Measurements from ENCODE around the gene SFTA2.

The SFTA2 gene

GRCh38 chr6:30888816-30889495 lies 43.0 kb downstream of the SFTA2 start:
- no peak for DNase-seq

GRCh38 chr6:30887901-30888815 lies 43.8 kb downstream of the SFTA2 start:
- DNase-seq, result no peak

GRCh38 chr6:30886897-30887255 lies 45.1 kb downstream of the SFTA2 start:
- DNase-seq, result no peak

- no peak for DNase-seq
These were observed 45.7 kb downstream of the SFTA2 start for GRCh38 chr6:30885999-30886896.

- DNase-seq, result no peak
These were observed 46.4 kb downstream of the SFTA2 start for GRCh38 chr6:30885481-30885998.

GRCh38 chr6:30884521-30885480 lies 47.2 kb downstream of the SFTA2 start:
- peak; percentile 35 for DNase-seq

GRCh38 chr6:30883685-30884520 lies 48.1 kb downstream of the SFTA2 start, which contains the start of gene DDR1:
DDR1 (plus strand) TSS chr6:30884519; CDS start chr6:30888730, 4,211 bp downstream.
- DNase-seq, result peak; percentile 56

GRCh38 chr6:30882759-30883684 lies 48.9 kb downstream of the SFTA2 start:
- DNase-seq, result no peak

- no peak for DNase-seq
These were observed 49.7 kb downstream of the SFTA2 start for GRCh38 chr6:30882204-30882758.

- no peak for DNase-seq
These were observed 50.4 kb downstream of the SFTA2 start for GRCh38 chr6:30881392-30882203.

All from CD4-positive, alpha-beta T cell treated with Interleukin-10 for 1 hour (primary cell).